Motor neuron (in vitro differentiated cells): ENCODE measurements around the gene GPR143. TPM values are rescaled to one million over a fixed set of nuclear protein-coding genes. Genes with fewer than 3 reads are reported as not detected.
"Not testable (repeated sequence)": the region's sequence is repeated elsewhere in the genome, so short reads cannot be mapped to it uniquely, and the experiment has no call there.

ENCODE experiments used
- ATAC-seq, 8 experiments: fragments of 200-7000 bp; cut with Tn5 transposase; replicated peaks in 6 of 8; 2 replicates each; pipeline ENCODE4 v1.8.0; 2021; ENCODE audit warnings: mild to moderate bottlenecking in 8 of 8, moderate library complexity in 8 of 8
- H3K27ac ChIP-seq, 2 donors: fragments of 250-450 bp; sonication (Bioruptor Pico); 2 replicates each; pipeline ENCODE4 v1.9.0; 2021; ENCODE audit warnings: antibody characterized with exemption in 2 of 2, mild to moderate bottlenecking in 2 of 2, moderate library complexity in 1 of 2
- H3K4me1 ChIP-seq, 2 donors: fragments of 250-450 bp; sonication (Bioruptor Pico); replicated peaks in 1 of 2; 2 replicates each; pipeline ENCODE4 v1.6.1; 2021; ENCODE audit warnings: antibody characterized with exemption in 2 of 2, mild to moderate bottlenecking in 2 of 2, moderate library complexity in 1 of 2
- H3K4me3 ChIP-seq, 5 donors: fragments of 250-450 bp; sonication (Bioruptor Pico); 2 replicates each; pipeline ENCODE4 v1.9.0; 2021; ENCODE audit warnings: antibody characterized with exemption in 5 of 5, mild to moderate bottlenecking in 5 of 5, moderate library complexity in 4 of 5
- WGBS, 10 experiments: fragments of 450-650 bp; shearing (Covaris generic); methylation state at CpG; one replicate each; pipeline ENCODE4 v1.0.0; 2022; 5-methylcytosine and 5-hydroxymethylcytosine counted together
- in situ Hi-C, 9 experiments: fragments of 400-800 bp; cut with MboI; loops; one replicate each; pipeline ENCODE4 v1.15.0; 2021; ENCODE audit warnings: low sequenced_read_pairs in 9 of 9, low pct_unique_long_range_greater_than_20kb in 2 of 9; ENCODE audit not compliant: unreplicated experiment in 9 of 9
- total RNA-seq, 8 experiments: library from RNA; unstranded; fragments of 300-600 nt; gene quantifications; 2 replicates each; pipeline versions ENCODE4 v1.2.3 to v1.2.4, GENCODE V29; 2022

Gene GPR143
- 1 to 10 TPM in 3 of 8 experiments, under 1 TPM in 4, not detected in 1; 0.25 to 1.5 (median 0.63) TPM for total RNA-seq

DNA sequence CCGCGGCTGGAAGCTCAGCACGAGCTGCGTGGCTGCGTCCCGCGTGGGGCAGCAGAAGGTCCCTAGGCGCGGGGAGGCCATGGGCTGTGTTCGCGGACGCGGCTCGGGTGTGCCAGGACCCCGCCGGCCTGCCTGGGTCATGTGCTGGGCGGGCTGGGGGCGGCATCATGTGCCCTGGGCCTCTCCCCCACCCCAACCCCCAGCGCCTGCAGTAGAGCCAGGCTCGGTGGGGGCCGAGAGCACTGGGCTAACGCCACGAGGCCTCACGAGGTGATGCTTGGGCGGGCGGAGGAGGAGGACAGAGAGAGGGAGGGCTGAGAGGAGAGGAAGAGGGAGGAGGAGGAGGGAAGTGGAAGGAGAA is at the start of gene GPR143:
Gene GPR143 (minus strand): TSS at position 111 of the 361 bp plus-strand sequence. CDS start 30 bp downstream, at position 81.
- peaks cover 0 to 4% of the 10 kb centered on the region in 2 donors for H3K4me1 ChIP-seq
- ATAC-seq: no peak
- H3K27ac ChIP-seq: no peak within 1 kb of the TSS
- WGBS, 10 experiments: no CpG with 5 or more reads among the region's 26 CpGs
- in situ Hi-C loops: no loop called here
- H3K4me3 ChIP-seq: no peak within 1 kb of the TSS

DNA sequence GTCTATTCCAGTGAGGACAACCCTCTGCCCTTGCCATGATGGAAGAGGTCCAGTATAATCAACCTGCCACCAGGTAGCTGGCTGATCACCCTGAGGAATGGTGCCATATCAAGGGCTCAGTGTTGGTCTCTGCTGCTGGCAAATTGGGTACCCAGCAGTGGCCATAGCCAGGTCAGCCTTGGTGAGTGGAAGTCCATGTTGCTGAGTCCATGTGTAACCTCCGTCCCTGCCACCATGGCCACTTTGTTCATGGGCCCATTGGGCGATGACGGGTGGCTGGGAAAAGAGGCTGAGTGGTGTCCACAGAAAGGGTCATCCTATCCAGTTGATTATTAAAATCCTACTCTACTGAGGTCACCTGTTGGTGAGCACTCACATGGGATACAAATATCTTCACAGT is 45.4 kb upstream of the GPR143 start:
- H3K4me3 ChIP-seq, in situ Hi-C loops, H3K27ac ChIP-seq, H3K4me1 ChIP-seq, ATAC-seq: not testable (repeated sequence)
- 90 to 94% methylated on average over 2 to 3 of the region's 3 CpGs; no CpG with 5 or more reads in 8 of the 10 experiments for WGBS, 10 experiments

DNA sequence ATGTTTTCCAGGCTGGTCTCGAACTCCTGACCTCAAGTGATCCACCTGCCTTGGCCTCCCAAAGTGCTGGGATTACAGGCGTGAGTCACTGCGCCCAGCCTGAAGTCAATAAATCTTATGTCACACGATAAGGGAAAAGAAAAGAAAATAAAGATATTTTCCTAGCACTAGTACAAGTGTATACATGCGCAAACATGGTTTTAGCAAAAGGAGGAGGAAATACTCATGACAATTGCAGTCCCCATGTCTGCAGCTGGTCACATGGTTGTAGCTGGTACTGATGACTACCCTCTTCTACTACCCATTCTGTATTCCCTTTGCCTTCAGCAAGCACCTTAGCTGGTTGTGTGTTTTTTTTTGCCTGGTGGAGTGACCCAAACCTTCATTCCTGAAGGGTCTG is 44.2 kb upstream of the GPR143 start:
- in situ Hi-C loops, H3K4me3 ChIP-seq, H3K4me1 ChIP-seq, H3K27ac ChIP-seq, ATAC-seq: not testable (repeated sequence)
- WGBS, 10 experiments: 100% methylated on average over 1 of the region's 5 CpGs; no CpG with 5 or more reads in 9 of the 10 experiments

DNA sequence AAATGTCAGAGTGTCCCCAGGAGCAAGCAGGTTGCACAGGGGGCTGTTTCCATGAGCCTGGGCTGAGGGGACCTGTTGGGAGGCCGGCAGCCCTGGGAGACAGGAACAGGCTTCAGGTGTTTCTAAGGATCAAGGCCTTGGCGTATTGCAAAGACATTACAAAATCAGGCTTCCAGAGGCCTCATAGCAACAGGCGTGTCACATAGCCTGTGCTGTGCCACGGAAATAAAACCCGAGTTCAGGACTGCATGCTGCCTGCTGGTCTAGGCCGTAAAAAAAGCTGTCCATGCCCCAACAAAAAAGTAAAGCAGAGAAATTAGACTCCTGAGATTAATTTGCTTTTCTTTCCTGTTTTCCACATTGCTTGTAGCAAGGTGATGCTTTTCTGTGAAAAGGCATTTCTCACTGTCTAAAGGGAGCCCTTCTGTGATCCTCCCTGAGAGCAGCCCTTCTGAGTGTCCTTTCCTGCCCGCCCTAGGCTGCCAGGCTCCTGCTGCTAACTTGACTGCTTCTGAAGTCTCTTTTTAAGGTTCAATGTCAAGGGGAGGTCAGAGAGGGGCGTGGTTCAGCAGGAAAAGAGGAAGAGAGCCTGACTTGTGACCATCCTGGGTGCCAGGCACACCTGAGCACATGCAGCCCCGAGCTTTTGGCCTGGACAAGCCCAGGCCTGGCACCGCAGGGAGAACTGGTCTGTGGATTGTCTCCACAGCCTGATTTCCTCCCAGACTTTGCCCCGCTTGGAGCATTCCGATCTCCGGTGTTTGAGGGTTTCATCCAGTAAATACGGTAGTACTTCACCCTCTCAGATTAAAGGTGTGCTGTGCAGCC is 41.9 kb upstream of the GPR143 start:
- ATAC-seq: peak in 2 of 8 experiments; percentile 23 to 24
- Histone ChIP-seq H3K4me3 (no peak overlapping the region), H3K4me1 (no peaks in the 10 kb centered on the region), H3K27ac (no peak overlapping the region)
- WGBS, 10 experiments: 93 to 100% methylated on average over 1 to 3 of the region's 14 CpGs; no CpG with 5 or more reads in 8 of the 10 experiments
- in situ Hi-C loops: no loop called here

DNA sequence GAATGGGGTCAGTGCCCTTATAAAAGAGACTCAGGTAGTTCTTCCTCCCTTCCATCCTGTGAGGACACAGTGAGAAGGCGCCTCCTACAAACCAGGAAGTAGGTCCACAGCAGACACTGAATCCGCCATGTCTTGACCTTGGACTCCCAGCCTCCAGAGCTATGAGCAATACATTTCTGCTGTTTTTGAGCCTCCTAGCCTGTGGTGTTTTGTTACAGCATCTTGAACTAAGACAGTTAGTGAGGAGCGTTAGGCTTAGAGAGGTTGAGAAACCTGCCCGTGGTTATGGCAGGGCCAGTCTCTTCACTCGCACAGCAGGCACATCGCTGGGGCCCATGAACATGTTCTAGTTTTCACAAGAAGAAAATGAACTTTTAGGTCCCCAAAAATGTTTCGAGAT is 40.3 kb upstream of the GPR143 start:
- WGBS, 10 experiments: 56 to 100% (median 94%) methylated on average over 3 to 6 of the region's 7 CpGs; no CpG with 5 or more reads in 7 of the 10 experiments
- Histone ChIP-seq H3K4me1 (no peaks in the 10 kb centered on the region), H3K4me3 (no peak overlapping the region), H3K27ac (no peak overlapping the region)
- in situ Hi-C loops: no loop called here
- ATAC-seq: no peak

DNA sequence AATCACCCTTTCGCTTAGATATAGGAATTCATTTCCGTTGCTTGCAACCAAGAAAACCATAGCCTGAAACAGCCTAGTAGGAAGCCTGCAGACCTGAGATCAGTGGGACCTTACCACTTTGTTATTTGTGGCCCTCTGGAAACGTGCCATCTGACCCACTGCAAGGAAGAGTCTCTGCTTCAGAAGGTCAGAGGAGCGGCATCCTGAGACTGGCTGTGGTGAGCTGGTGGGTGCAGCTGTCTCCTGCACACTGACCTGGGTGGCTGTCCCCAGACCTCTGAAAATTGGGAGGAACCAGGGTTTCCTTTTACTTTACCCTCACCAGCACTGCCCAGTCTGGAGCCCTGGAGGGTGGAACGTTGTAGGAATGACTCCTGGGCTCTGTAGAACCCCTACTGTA is 38.8 kb upstream of the GPR143 start:
- no peaks in the 10 kb centered on the region for H3K4me1 ChIP-seq
- H3K27ac ChIP-seq: no peak overlapping the region
- no peak overlapping the region for H3K4me3 ChIP-seq
- in situ Hi-C loops: no loop called here
- WGBS, 10 experiments: 20 to 100% methylated on average over 1 to 2 of the region's 5 CpGs; no CpG with 5 or more reads in 8 of the 10 experiments
- no peak for ATAC-seq

DNA sequence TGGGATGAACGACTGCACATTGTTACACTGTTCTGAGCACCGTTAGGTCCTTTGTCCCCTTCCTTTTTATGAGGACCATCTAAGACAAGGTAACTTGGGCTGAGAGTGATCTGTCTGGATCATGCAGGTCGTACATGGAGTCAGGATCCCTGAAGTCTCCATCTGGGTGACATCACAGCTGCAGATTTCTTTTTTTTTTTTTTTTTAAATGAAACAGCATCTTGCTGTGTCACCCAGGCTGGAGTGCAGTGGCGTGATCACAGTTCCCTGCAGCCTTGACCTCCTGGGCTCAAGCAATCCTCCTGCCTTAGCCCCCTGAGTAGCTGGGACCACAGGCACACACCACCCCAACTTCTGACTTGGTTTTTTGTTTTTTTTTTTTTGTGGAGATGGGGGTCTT is 37.1 kb upstream of the GPR143 start:
- Histone ChIP-seq H3K4me1 (peaks cover 0 to under 1% of the 10 kb centered on the region in 2 donors), H3K27ac (no peak overlapping the region), H3K4me3 (no peak overlapping the region)
- in situ Hi-C loops: no loop called here
- peak in 5 of 8 experiments; percentile 41 to 78 (median 54) for ATAC-seq
- WGBS, 10 experiments: 93 to 100% (median 100%) methylated on average over 1 to 3 of the region's 4 CpGs; no CpG with 5 or more reads in 7 of the 10 experiments

DNA sequence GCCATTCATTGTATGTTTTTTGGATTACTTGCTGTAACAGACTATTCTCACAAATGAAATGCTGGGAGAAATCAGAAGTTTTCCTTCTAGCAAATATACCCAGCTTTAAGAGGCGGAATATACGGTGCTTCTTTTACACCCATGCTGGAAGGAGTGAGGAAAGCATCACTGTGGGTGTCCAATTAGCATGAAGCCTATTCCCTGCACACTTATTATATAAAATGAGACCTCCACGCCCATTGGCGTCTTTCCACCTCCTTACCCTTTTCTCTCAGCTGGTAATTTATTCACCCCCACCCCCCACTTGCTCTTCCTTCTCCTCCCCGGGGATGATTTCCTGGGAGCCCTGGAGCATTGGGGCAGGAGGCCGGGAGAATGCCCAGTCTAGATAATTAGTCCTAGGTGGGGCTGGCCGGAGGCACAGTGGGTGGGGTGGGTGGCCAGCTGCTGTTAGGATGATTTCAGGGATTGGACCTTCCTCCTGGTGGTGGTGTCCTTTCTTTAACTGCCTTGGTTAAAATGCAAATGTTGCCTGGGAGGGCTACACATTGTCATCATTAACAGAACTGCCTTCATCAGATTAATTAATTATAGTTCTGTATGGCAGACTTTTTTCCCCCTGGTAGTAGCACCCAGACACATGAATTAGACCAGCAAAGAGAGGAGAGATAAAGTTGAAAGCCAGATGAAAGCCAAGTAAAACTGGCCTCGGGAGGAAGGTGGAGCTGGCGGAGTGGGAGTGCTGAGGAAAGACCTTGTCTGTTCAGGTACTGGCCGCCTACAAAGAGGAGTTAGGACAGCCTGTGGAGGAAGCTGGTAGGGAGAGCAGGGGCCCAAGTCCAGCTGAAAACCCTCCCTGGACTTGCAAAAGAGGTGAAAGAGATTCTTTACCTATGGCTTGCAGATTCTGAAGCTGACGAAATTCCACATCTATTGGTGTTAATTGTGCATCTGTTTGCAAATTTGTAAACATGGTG is 32.0 kb upstream of the GPR143 start:
- Histone ChIP-seq H3K27ac (no peak overlapping the region), H3K4me1 (peaks cover 0 to 3% of the 10 kb centered on the region in 2 donors), H3K4me3 (no peak overlapping the region)
- 0 to 72% (median 40%) methylated on average over 1 to 10 of the region's 11 CpGs; no CpG with 5 or more reads in 5 of the 10 experiments for WGBS, 10 experiments
- peak in 2 of 8 experiments; percentile 65 to 87 for ATAC-seq
- in situ Hi-C loops: no loop called here

DNA sequence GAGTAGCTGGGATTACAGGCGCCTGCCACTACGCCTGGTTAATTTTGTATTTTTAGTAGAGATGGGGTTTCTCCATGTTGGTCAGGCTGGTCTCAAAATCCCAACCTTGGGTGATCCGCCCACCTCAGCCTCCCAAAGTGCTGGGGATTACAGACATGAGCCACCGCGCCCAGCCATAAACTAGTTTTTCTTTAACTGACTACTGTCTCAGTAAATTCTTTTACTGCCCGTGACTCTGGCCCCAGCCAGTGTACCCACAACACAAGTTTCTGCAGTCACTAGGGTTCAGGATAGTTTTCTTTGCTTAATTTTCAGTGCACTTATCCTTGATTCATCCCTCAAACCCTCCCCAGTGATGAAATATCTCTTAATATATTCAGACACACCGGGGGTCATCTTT is 28.8 kb upstream of the GPR143 start:
- WGBS, 10 experiments: 20 to 100% (median 100%) methylated on average over 1 to 4 of the region's 7 CpGs; no CpG with 5 or more reads in 3 of the 10 experiments
- in situ Hi-C loops: no loop called here
- Histone ChIP-seq H3K27ac (no peak overlapping the region), H3K4me3 (no peak overlapping the region), H3K4me1 (peaks cover 0 to 3% of the 10 kb centered on the region in 2 donors)
- ATAC-seq: no peak

DNA sequence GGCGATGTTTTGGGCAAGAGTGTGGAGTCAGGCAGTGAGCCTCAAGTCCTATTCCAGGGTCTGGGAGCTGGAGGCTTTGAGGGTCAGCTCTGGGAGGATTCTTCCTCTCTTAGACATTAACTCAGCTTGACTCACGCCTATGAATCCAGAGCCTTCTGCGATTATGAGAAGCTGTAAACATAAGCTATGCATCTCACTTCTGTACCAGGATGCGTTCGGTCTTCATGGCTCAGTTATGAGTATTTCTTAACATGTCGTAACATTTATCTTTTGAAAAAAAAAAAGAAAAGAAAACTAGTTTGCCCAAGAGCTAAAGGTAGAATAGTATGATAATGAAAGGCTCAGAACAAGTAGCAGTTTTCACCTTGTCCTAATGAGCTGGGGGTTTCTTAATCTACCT is 25.2 kb upstream of the GPR143 start:
- WGBS, 10 experiments: 73 to 92% (median 85%) methylated on average over 1 to 6 of the region's 6 CpGs; no CpG with 5 or more reads in 6 of the 10 experiments
- Histone ChIP-seq H3K27ac (no peak overlapping the region), H3K4me3 (no peak overlapping the region), H3K4me1 (peaks cover 0 to 6% of the 10 kb centered on the region in 2 donors)
- in situ Hi-C loops: no loop called here
- no peak for ATAC-seq

DNA sequence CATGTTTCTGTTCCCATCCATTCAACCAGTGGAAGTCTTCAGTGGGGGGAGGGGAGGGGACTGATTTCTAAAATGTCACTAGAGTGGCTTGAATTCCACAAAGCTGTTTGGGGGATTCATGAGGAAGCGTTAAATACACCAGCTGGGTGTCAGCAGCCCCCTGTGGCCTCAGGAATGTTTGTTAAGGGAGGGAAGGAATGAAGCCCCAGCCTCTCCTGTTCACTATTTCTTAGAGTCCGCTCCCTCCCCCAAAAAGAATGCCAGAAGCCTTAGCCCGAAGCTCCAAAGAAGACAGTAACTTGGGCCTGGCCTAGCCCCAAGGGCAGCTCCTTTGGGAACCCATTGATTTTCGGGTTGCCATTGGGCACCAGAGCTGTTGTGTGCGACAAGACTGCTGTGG is 23.9 kb upstream of the GPR143 start:
- 58 to 80% (median 80%) methylated on average over 1 to 4 of the region's 5 CpGs; no CpG with 5 or more reads in 7 of the 10 experiments for WGBS, 10 experiments
- in situ Hi-C loops: no loop called here
- H3K4me1 ChIP-seq: peaks cover 0 to 6% of the 10 kb centered on the region in 2 donors
- ATAC-seq: no peak
- no peak overlapping the region for H3K4me3 ChIP-seq
- no peak overlapping the region for H3K27ac ChIP-seq

DNA sequence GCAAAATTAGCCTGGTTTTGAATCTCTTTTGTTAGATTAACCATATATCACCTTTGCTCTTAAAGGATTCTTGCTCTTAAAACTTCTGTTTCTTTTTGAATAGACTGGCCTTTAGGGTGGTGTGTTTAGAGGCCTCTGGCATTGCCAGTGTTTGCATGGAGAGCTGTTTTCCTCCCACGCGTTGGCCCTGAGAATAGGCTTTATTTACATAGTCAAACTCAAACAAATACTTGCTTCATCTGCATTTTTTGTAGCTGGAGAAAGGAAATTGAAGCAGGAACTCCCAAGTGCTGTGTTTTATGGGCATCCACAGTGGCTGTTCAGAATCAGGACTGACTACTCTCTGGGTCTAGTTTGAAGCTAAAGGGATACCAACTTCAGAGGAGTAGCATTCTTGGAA is 23.3 kb upstream of the GPR143 start:
- Histone ChIP-seq H3K4me1 (peaks cover 0 to 6% of the 10 kb centered on the region in 2 donors), H3K27ac (no peak overlapping the region), H3K4me3 (no peak overlapping the region)
- in situ Hi-C loops: no loop called here
- 15% methylated on average over 2 of the region's 2 CpGs; no CpG with 5 or more reads in 9 of the 10 experiments for WGBS, 10 experiments
- ATAC-seq: peak in 5 of 8 experiments; percentile 13 to 70 (median 49)
